ENCODE data around the gene COL11A2.

Gene COL11A2

DNA sequence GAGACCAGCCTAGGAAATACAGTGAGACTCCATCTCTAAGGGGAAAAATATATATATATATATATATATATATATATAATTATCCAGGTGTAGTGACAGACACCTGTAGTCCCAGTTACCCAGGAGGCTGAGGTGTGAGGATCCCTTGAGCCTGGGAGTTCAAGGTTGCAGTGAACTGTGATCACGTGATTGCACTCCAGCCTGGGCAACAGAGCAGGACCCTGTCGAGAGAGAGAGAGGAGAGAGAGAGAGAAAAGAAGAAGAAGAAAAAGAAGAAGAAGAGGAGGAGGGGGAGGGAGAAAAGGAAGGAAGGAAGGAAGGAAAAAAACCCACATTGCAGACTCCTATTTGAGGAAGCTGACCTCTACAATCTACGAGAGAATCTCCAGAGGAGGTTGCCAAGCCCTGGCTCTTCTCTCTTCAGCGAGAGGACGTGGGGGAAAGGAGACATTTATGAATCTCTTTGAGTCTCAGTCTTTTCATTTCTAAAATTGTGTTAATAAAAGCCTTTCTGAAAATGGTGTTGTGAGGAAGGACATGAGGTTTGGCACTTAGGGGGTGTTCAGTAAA is 49.7 kb downstream of the COL11A2 start:
- Histone ChIP-seq H3K9me3 (no peaks in the 10 kb centered on the region; the same call in 1 of the 2 replicates), H3K9ac (no peak overlapping the region), H3K36me3 (no peaks in the 10 kb centered on the region), H3K4me3 (no peak overlapping the region), H3K4me2 (peak overlapping the region; percentile 45), H3K27ac (peak overlapping the region; percentile 14; the same call in 1 of the 2 replicates), H4K20me1 (no peaks in the 10 kb centered on the region), H3K27me3 (no peaks in the 10 kb centered on the region), H3K4me1 (peaks cover 31% of the 10 kb centered on the region)
- TF ChIP-seq Cebpa-rat (IDR thresholded peaks at IDR 0.05): no peak

DNA sequence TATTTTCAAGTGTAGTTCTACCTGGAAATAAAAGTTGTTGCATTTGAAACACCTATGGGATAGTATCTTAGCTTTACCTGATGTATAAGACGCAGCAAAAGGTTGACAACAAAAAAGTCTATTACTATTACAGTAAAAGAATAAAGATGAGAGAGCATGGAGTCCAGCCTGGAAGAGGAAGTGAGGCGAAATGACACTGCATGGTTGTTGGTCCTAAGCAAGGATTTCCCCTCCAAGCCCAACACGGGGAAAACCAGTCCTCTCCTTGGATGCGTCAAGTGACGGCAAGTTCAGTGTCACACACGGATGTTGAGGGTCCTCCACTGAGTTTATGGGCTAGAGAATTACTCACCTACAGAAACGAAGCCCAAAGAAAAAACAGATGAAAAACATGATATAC is 51.7 kb downstream of the COL11A2 start:
- H4K20me1 ChIP-seq: no peaks in the 10 kb centered on the region
- H3K27ac ChIP-seq: no peak overlapping the region
- H3K4me1 ChIP-seq: peaks cover 31% of the 10 kb centered on the region
- no peak overlapping the region for H3K9ac ChIP-seq
- H3K4me2 ChIP-seq: no peak overlapping the region
- H3K27me3 ChIP-seq: no peaks in the 10 kb centered on the region
- no peaks in the 10 kb centered on the region for H3K36me3 ChIP-seq
- no peak overlapping the region for H3K4me3 ChIP-seq
- TF ChIP-seq Cebpa-rat (IDR thresholded peaks at IDR 0.05): no peak
- H3K9me3 ChIP-seq: no peaks in the 10 kb centered on the region; the same call in 1 of the 2 replicates

DNA sequence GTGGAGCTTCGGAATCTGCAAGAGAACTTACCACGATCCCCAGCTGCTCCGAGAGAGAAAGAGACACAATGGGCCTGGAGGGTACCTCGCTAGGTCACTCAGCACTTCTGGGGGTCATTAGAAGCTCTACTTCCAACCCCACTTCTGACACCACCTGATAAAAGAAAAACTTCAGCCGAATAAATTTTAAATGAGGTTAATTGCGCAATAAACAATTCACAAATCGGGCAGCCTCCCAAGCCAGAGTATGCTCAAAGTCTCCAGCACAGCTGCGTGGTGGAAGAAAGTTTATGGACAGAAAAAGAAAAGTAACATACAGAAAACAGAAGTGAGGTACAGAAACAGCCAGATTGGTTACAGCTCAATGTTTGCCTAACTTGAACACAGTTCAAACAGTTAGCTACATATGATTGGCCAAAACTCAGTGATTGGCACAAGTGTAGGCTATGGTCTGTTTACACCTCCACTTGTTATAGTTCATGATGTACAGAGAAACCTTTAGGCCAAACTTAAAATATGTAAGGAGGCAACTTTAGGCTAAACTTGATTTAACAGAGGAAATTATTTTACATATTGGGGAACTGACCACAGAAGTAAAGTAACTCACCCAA is 52.6 kb downstream of the COL11A2 start:
- peak; percentile 96 for TF ChIP-seq Cebpa-rat (IDR thresholded peaks at IDR 0.05)
- Histone ChIP-seq H3K4me1 (peaks cover 30% of the 10 kb centered on the region), H3K27me3 (no peaks in the 10 kb centered on the region), H3K9ac (no peak overlapping the region), H3K4me2 (no peak overlapping the region), H3K4me3 (no peak overlapping the region), H4K20me1 (no peaks in the 10 kb centered on the region), H3K27ac (no peak overlapping the region), H3K36me3 (no peaks in the 10 kb centered on the region), H3K9me3 (no peaks in the 10 kb centered on the region; the same call in 1 of the 2 replicates)

DNA sequence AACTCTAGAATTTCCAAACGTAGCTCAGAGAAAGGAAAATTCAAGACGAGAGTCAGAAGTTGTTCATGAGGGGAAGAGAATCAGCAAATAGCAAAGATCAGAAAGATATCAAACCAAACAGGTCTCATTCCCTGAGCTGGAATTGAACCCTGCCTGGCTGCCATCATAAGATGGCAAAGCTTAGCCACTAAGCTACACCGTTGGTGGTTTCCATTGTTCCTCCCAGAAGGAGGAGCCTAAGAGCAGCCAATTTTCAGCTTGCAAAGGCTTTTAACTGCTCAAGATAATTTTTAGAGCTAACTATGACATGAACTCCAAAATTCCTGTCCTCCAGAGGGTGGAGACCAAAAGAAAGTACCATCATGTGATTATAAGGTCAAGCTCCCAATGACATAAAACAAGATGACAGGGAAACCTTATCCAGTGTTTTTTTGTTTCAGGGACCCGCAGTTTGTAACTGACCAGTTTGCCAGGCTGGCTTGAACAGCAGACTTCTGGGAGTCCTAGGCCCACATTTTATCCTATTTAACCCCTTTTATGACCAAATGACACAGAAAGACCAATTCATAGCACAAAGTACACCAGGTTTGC is 55.9 kb downstream of the COL11A2 start:
- H3K9ac ChIP-seq: no peak overlapping the region
- no peaks in the 10 kb centered on the region for H3K9me3 ChIP-seq
- no peaks in the 10 kb centered on the region for H4K20me1 ChIP-seq
- no peak overlapping the region for H3K27ac ChIP-seq
- no peak overlapping the region for H3K4me3 ChIP-seq
- TF ChIP-seq Cebpa-rat (IDR thresholded peaks at IDR 0.05): no peak
- H3K4me2 ChIP-seq: no peak overlapping the region
- H3K4me1 ChIP-seq: no peaks in the 10 kb centered on the region
- H3K36me3 ChIP-seq: no peaks in the 10 kb centered on the region
- no peaks in the 10 kb centered on the region for H3K27me3 ChIP-seq

DNA sequence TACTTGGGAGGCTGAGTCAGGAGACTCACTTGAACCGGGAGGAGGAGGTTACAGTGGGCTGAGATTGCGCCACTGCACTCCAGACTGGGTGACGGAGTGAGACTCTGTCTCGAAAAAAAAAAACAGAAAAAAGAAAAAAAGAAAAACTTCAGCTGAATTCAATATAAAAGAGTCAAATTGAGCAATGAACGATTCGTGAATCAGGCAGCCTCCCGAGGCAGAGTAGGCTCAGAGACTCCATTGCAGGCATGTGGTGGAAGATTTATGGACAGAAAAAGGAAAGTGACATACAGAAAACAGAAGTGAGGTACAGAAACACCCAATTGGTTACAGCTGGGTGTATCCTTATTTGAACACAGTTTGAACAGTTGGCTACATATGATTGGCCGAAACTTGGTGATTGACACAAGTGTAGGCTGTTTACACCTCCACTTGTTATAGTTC is 60.2 kb downstream of the COL11A2 start:
- H3K9ac ChIP-seq: no peak overlapping the region
- no peaks in the 10 kb centered on the region for H3K36me3 ChIP-seq
- no peaks in the 10 kb centered on the region for H4K20me1 ChIP-seq
- no peak overlapping the region for H3K4me2 ChIP-seq
- H3K4me3 ChIP-seq: no peak overlapping the region
- H3K27me3 ChIP-seq: no peaks in the 10 kb centered on the region
- H3K27ac ChIP-seq: no peak overlapping the region
- H3K4me1 ChIP-seq: peaks cover 12% of the 10 kb centered on the region
- no peak for TF ChIP-seq Cebpa-rat (IDR thresholded peaks at IDR 0.05)
- H3K9me3 ChIP-seq: no peaks in the 10 kb centered on the region

DNA sequence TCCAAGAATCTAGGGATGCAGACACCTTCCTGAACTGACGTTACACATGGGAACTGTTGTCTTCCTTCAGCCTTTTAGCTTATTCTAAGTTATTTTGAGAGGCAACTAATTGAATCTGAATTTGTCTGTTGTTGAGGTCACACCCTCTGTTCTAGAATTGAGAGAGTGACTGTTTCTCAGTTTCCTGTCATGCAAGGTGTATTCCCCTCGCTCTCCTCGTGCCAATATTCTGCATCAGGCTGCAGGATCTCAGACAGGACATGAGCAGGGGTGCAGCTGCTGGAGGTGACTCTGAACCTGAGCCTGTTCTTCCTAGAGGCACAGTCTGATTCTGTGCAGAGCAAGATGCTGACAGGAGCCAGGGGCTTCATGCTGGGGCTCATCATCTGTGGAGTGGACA is 63.9 kb downstream of the COL11A2 start:
- H3K4me2 ChIP-seq: no peak overlapping the region
- peaks cover 12% of the 10 kb centered on the region for H3K4me1 ChIP-seq
- no peaks in the 10 kb centered on the region for H4K20me1 ChIP-seq
- H3K27me3 ChIP-seq: no peaks in the 10 kb centered on the region
- no peak overlapping the region for H3K27ac ChIP-seq
- peaks cover 16% of the 10 kb centered on the region for H3K9me3 ChIP-seq
- no peak overlapping the region for H3K4me3 ChIP-seq
- H3K36me3 ChIP-seq: no peaks in the 10 kb centered on the region
- no peak for TF ChIP-seq Cebpa-rat (IDR thresholded peaks at IDR 0.05)
- no peak overlapping the region for H3K9ac ChIP-seq

DNA sequence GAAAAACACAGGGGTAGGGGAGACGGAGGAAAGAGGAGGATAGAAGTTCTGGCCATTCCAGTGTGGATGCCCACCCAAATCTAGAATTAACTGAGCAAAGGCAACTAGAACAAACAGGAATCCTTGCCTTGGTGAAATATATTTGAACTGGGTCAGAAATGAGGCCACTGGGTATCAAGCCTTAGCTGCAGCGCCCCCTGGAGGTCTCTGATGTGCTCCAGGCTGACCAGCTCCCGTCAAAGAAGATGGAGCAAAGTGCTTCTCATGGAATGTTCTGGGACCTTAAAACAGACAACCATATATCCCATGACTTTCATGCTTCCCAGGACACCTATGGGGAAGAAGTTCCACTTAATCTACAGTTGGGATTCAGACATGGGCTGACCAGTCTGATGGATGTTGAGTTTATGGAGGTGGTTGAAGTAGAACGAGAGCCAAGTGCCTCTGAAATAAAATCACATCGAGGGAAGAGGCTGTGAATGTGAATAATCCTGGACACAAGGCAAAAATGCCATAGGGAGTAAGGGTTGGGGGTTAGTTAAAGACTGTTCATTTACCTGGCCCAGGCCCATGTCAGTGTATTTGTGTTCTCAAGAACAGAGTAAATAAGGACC is 66.1 kb downstream of the COL11A2 start:
- Histone ChIP-seq H3K4me3 (no peak overlapping the region), H3K4me1 (peaks cover 12% of the 10 kb centered on the region), H3K36me3 (no peaks in the 10 kb centered on the region)

DNA sequence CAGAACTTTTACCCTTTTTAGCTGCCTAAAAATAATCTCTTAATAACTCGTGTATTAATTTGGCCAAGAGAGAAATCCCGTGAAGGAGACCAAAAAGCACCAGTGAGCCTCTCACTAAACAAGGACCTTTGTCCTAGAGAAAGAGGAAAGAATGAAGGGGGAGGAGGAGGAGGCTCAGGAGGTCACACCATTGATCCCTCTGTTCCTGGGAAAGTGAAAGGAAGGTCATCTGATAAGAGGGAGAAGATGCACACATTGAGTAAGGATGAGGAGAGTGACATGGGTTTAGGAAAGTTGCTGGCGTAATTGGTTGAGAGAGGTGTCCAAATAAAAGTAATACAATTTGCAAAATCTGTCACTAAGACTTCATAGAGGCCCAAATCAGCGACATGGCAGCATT is 67.3 kb downstream of the COL11A2 start:
- H3K9ac ChIP-seq: no peak overlapping the region
- no peaks in the 10 kb centered on the region for H3K27me3 ChIP-seq
- no peak for TF ChIP-seq Cebpa-rat (IDR thresholded peaks at IDR 0.05)
- H3K27ac ChIP-seq: no peak overlapping the region
- no peak overlapping the region for H3K4me3 ChIP-seq
- peaks cover 21% of the 10 kb centered on the region for H3K9me3 ChIP-seq
- H3K36me3 ChIP-seq: no peaks in the 10 kb centered on the region
- H3K4me1 ChIP-seq: peaks cover 8% of the 10 kb centered on the region
- no peak overlapping the region for H3K4me2 ChIP-seq
- no peaks in the 10 kb centered on the region for H4K20me1 ChIP-seq

More for the DNA sequence above, 66.1 kb downstream of the COL11A2 start:
- H4K20me1 ChIP-seq: no peaks in the 10 kb centered on the region
- TF ChIP-seq Cebpa-rat (IDR thresholded peaks at IDR 0.05): no peak
- no peak overlapping the region for H3K9ac ChIP-seq
- H3K4me2 ChIP-seq: no peak overlapping the region
- H3K27me3 ChIP-seq: no peaks in the 10 kb centered on the region
- peaks cover 21% of the 10 kb centered on the region for H3K9me3 ChIP-seq
- no peak overlapping the region for H3K27ac ChIP-seq

DNA sequence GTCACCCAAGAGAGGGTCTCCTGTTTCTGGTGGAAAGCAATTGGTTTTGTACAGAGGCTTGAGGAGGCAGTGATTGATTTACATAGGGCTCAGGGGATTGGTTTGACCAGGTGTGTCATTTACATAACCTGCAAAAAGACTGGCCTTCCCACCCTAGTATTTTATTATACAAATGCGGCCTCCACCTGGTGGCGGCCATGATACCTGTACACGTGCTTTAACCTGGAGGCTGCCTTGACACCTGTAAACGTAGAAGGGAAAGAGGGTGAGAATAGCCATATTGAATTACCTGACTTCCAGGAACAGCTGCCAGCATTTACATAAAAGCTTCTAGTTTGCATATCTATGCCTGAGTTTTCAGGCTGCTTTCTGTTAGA is 67.8 kb downstream of the COL11A2 start:
- Histone ChIP-seq H3K9ac (no peak overlapping the region), H4K20me1 (no peaks in the 10 kb centered on the region), H3K27ac (no peak overlapping the region), H3K4me3 (no peak overlapping the region), H3K4me2 (no peak overlapping the region), H3K27me3 (no peaks in the 10 kb centered on the region), H3K4me1 (peaks cover 8% of the 10 kb centered on the region), H3K36me3 (no peaks in the 10 kb centered on the region), H3K9me3 (peaks cover 21% of the 10 kb centered on the region)
- no peak for TF ChIP-seq Cebpa-rat (IDR thresholded peaks at IDR 0.05)
